NCI-H2196 (cell line): ENCODE results near the gene SLC9A9.

Source experiments
- DNase-seq: peaks from one replicate; lab custom pipeline; 2025; ENCODE audit not compliant: unreplicated experiment; lab: John Stamatoyannopoulos, UW

The SLC9A9 gene

GRCh38 chr3:143235614-143236204 is 612.6 kb downstream of the SLC9A9 start:
- no peak for DNase-seq

GRCh38 chr3:143234526-143234925 is 613.7 kb downstream of the SLC9A9 start:
- no peak for DNase-seq

DNA sequence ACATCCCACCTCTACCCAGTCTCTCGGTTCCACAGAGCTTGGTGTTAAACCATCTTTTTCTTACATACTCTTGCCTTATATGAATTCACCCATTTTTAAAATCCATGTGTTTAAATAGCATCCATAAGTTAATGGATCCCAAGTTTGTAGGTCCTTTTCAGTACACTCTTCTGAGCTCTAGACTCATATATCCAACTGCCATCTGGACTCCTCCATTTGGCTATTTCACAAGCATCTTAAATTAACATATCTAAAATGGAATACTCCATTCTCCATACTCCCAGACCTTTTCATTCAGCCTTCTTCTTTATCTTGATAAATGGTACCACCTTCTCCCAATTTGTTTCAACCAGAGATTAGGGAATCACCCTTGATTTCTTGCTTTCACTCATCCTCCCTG is 615.3 kb downstream of the SLC9A9 start:
- DNase-seq: no peak

- DNase-seq: no peak
Measured at GRCh38 chr3:143228405-143228804, 619.9 kb downstream of the SLC9A9 start.

DNA sequence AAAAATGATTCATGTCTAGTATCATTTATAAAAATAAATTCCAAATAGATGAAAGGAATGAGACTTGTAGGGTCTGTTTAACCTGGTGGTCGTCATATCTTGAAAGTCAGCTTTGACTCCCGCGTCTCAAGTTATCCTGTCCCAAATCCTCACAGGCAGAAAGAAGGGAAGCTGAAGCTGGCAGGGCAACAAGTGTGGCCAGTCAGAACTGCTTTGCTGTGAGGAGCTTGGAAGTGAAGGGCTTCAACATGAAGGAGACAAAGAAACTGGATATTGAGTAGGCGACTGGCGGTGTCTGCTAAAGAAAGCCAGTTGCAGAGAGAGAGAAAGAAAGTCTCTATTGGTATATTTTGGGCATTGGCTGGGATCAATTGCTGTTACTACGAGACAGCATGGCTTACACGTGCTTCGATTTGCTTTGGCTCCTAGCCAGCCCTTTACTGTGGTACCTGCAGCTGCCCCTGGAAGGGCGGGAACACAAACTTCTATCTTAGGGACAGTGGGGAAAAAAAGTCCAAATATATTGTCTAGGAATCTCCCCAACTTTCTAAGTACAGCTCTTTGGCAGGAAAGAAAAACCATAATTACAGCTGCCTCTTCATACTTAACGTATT is 621.5 kb downstream of the SLC9A9 start:
- DNase-seq: no peak

DNA sequence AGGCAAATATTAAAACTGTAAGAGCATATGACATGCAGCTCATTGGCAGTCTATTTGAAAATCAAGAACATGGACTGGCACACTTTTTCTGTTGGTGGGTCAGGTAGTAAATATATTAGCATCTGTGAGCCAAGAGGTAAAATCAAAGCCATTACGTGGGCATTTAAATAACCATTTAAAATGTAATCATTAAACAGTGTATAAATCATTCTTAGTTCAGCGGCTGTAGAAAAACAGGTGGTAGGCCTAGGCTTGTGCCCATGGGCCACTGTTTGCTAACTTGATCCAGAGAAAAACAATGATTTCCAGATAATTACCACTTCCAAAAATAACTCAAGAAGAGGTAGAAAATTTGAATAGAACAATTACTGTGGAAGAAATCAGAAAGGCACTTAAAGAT is 623.6 kb downstream of the SLC9A9 start:
- no peak for DNase-seq

DNA sequence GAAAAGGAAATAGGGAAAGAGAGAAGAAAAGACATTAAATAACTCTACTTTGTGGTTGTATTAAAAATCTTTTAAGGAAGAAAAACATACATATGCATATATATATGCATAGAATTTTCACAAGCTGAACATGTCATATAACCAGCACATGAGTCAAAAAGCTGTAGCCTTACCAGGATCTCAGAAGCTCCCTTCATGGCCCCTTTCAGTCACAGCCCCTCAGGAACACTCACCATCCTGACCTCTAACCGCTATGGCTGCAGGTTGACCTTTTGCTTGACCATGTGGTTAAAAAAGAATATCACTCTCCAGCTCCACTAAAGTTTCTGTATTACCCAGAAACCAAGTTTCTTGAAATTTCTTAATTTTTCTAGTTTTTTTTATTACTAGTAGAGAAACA is 625.3 kb downstream of the SLC9A9 start:
- no peak for DNase-seq

DNA sequence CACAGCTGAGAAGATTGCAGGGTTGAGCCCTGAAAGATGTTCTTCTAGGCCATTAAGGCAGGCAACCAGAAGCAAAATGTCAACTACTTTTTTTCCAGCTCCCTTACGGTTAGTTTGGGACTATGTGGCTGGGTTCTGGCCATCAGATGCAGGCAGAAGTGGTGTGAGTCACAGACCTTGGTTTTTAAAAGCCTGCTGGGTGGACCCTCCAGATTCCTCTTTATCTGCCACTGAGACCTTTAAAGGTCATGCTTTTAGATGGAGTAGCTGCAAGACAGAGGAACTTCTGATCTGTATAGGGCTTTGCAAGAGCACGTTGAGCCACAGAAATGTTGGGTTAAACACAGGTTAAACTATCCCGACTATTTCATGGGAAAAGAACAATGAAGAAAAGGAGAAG is 625.8 kb downstream of the SLC9A9 start:
- DNase-seq: no peak

- DNase-seq: no peak
Measured at GRCh38 chr3:143221446-143221845, 626.8 kb downstream of the SLC9A9 start.

DNA sequence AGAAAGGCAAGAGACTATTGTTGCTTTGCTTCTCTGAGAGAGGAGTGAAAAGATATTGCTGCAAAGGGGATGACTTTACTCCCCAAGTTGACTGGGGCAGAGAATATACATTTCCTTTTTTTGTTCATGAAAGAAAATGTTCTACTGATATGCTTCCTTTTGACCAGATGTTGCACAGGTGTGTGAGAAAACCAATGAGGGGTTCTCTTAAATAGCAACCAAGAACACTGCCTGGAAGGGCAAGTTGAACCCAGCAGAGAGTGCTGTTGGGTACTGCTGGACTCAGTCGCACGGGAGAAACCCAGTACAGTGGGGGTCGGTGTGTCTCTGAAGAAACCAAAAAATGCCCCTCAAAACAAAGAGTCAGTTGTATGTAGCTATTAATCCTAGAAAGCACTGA is 627.5 kb downstream of the SLC9A9 start:
- no peak for DNase-seq

DNA sequence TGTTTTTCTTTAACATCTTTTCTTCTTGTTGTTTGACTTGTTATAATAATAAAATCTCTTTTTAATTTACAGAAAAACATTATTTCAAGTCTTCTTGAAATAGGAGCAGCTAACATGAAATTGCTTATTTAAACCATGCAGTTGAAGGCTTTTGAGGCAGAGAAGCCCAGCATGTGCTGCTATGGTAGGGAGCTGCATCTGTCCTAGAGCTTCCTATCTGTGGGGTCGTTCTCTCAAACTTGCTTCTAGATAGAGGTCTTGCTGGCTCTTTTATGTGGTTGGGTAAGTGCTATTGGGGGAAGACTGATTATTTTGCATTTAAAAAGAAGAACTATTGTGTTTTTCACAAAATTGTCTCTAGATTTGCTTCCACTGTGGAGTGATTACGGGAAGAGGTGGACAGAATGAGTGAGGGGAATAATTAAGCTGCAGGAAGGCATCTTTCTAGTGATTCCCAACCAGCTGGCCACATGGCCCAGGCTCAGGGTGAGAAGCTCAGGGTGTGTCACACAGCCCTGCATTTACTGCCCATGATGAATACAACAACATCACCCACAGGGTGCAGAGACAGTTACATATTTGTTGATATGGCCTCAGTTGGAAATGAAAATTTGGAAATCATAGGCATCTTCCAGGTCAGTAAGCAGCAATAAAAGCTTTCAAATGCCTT is 630.0 kb downstream of the SLC9A9 start:
- DNase-seq: no peak

GRCh38 chr3:143217283-143217682 is 631.0 kb downstream of the SLC9A9 start:
- DNase-seq: no peak

- DNase-seq: no peak
Measured at GRCh38 chr3:143216709-143217182, 631.5 kb downstream of the SLC9A9 start.
